Measurements from ENCODE around the gene TEAD1.

Gene TEAD1

GRCh38 chr11:12729941-12730340 lies 55.7 kb downstream of the TEAD1 start:
- H3K4me3 ChIP-seq (ENCODE audit: low read length), result no peak overlapping the region
- H3K27ac ChIP-seq (ENCODE audit: low read depth, low read length), result no peak overlapping the region
- H4K20me1 ChIP-seq (ENCODE audit: control insufficient read depth, insufficient read depth, low read depth, low read length), result no peaks in the 10 kb centered on the region
- TF ChIP-seq CTCF (IDR thresholded peaks at IDR 0.05; ENCODE audit: low read depth, low read length, poor library complexity, severe bottlenecking) (no peak), EZH2phosphoT487 (IDR thresholded peaks at IDR 0.05; ENCODE audit: borderline replicate concordance, low read length) (no peak)
- no peaks in the 10 kb centered on the region for H3F3A ChIP-seq (ENCODE audit: control insufficient read depth, insufficient read depth)
- no peaks in the 10 kb centered on the region for H3K9me2 ChIP-seq (replicated peaks; ENCODE audit: control insufficient read depth, low read length)
- H3K4me1 ChIP-seq (ENCODE audit: control insufficient read depth, low read length), result no peaks in the 10 kb centered on the region
- no peaks in the 10 kb centered on the region for H3K36me3 ChIP-seq (ENCODE audit: control insufficient read depth, low read length)
- H3K79me2 ChIP-seq (ENCODE audit: control insufficient read depth, low read length), result no peaks in the 10 kb centered on the region
- no peak overlapping the region for H3K4me2 ChIP-seq (ENCODE audit: low read length)
- H3K27me3 ChIP-seq (ENCODE audit: control insufficient read depth, low read length), result no peaks in the 10 kb centered on the region
- no peaks in the 10 kb centered on the region for H3K9me3 ChIP-seq (ENCODE audit: control insufficient read depth, insufficient read depth, low read length)

GRCh38 chr11:12731841-12732336 lies 57.7 kb downstream of the TEAD1 start:
- Histone ChIP-seq H3K4me2 (ENCODE audit: low read length) (no peak overlapping the region), H3K9me3 (ENCODE audit: control insufficient read depth, insufficient read depth, low read length) (no peaks in the 10 kb centered on the region), H3F3A (ENCODE audit: control insufficient read depth, insufficient read depth) (no peaks in the 10 kb centered on the region), H3K27ac (ENCODE audit: low read depth, low read length) (no peak overlapping the region), H4K20me1 (ENCODE audit: control insufficient read depth, insufficient read depth, low read depth, low read length) (no peaks in the 10 kb centered on the region), H3K9me2 (replicated peaks; ENCODE audit: control insufficient read depth, low read length) (no peaks in the 10 kb centered on the region), H3K4me3 (ENCODE audit: low read length) (no peak overlapping the region), H3K27me3 (ENCODE audit: control insufficient read depth, low read length) (no peaks in the 10 kb centered on the region), H3K36me3 (ENCODE audit: control insufficient read depth, low read length) (no peaks in the 10 kb centered on the region), H3K4me1 (ENCODE audit: control insufficient read depth, low read length) (no peaks in the 10 kb centered on the region), H3K79me2 (ENCODE audit: control insufficient read depth, low read length) (no peaks in the 10 kb centered on the region)
- TF ChIP-seq CTCF (IDR thresholded peaks at IDR 0.05; ENCODE audit: low read depth, low read length, poor library complexity, severe bottlenecking), result no peak
- TF ChIP-seq EZH2phosphoT487 (IDR thresholded peaks at IDR 0.05; ENCODE audit: borderline replicate concordance, low read length), result no peak

GRCh38 chr11:12733091-12733490 lies 58.9 kb downstream of the TEAD1 start:
- H3K27ac ChIP-seq (ENCODE audit: low read depth, low read length), result no peak overlapping the region
- no peaks in the 10 kb centered on the region for H3K27me3 ChIP-seq (ENCODE audit: control insufficient read depth, low read length)
- no peaks in the 10 kb centered on the region for H3K4me1 ChIP-seq (ENCODE audit: control insufficient read depth, low read length)
- H3K9me3 ChIP-seq (ENCODE audit: control insufficient read depth, insufficient read depth, low read length), result no peaks in the 10 kb centered on the region
- H3K4me2 ChIP-seq (ENCODE audit: low read length), result no peak overlapping the region
- H3K4me3 ChIP-seq (ENCODE audit: low read length), result no peak overlapping the region
- H3K36me3 ChIP-seq (ENCODE audit: control insufficient read depth, low read length), result no peaks in the 10 kb centered on the region
- TF ChIP-seq CTCF (IDR thresholded peaks at IDR 0.05; ENCODE audit: low read depth, low read length, poor library complexity, severe bottlenecking) (no peak), EZH2phosphoT487 (IDR thresholded peaks at IDR 0.05; ENCODE audit: borderline replicate concordance, low read length) (no peak)
- H3K9me2 ChIP-seq (replicated peaks; ENCODE audit: control insufficient read depth, low read length), result no peaks in the 10 kb centered on the region
- H3F3A ChIP-seq (ENCODE audit: control insufficient read depth, insufficient read depth), result no peaks in the 10 kb centered on the region
- no peaks in the 10 kb centered on the region for H3K79me2 ChIP-seq (ENCODE audit: control insufficient read depth, low read length)
- no peaks in the 10 kb centered on the region for H4K20me1 ChIP-seq (ENCODE audit: control insufficient read depth, insufficient read depth, low read depth, low read length)
